GM21528 (cell line): Measurements from ENCODE around the gene ZDHHC13.

Experiments used
- ATAC-seq: cut with Tn5 transposase; IDR thresholded peaks from one replicate; pipeline ENCODE4 v1.9.1; 2021; ENCODE audit warnings: mild to moderate bottlenecking, moderate library complexity; ENCODE audit not compliant: unreplicated experiment, low FRiP score

ZDHHC13 gene, protein sequence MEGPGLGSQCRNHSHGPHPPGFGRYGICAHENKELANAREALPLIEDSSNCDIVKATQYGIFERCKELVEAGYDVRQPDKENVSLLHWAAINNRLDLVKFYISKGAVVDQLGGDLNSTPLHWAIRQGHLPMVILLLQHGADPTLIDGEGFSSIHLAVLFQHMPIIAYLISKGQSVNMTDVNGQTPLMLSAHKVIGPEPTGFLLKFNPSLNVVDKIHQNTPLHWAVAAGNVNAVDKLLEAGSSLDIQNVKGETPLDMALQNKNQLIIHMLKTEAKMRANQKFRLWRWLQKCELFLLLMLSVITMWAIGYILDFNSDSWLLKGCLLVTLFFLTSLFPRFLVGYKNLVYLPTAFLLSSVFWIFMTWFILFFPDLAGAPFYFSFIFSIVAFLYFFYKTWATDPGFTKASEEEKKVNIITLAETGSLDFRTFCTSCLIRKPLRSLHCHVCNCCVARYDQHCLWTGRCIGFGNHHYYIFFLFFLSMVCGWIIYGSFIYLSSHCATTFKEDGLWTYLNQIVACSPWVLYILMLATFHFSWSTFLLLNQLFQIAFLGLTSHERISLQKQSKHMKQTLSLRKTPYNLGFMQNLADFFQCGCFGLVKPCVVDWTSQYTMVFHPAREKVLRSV

DNA sequence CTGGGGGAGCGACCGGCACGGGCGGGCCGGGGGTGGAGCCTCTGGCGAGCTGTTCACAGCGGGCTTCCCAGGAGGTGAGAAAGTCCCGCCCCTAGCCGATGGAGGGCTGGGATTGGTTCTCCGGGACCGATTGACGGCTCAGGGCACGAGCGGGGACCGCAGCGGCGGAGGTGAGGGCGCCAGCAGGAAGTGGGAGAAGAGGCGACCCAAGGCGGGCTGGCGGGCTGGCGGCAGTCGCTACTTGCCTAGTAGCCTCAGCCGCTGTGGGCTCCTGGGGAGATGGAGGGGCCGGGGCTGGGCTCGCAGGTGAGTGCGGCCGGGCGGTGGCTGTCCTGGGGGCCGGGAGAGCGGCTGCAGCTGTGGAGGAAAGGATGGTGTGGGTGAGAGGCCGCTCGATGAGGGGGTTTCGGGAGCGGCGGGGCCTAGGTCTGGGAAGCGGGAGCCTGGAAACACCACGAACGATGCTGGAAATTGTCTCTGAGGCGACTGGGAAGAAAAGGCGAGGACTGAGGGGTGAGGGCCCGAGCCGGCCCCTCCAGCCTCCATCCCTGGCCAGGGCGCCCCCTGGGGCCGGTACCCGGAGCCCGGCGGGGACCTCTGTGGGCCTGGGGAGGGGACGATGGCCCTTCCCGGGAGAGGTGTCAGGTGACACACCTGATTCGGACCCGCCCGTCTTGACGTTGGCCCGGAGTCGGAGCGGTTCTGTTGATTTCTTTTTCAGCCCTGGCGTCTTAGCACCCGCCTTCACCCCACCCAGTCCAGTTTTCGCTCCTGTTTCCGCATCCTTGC is at the start of gene ZDHHC13:
TSS of gene ZDHHC13 (plus strand) at position 198 of the 789 bp plus-strand sequence. CDS start at position 280, 82 bp downstream.
- ATAC-seq: peak; percentile 100

DNA sequence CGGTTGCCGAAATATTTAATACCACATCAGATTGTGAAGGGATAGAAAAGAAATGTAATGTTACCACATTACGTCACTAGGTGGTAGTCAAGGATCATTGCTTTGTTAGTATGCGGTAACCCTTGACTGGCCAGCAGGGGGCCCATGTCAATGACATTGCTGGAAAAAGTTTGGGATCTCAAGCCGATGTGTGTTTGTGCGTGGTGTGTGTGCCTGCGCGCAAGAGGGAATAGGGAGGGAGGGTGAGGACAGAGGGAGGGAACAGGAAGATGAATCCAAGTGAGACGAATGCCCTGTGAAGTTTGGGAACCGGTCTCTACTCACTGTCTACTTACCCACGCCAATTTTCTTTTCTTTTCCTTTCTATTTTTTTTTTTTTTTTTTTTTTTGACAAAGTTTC is 45.7 kb upstream of the ZDHHC13 start:
- peak; percentile 89 for ATAC-seq

DNA sequence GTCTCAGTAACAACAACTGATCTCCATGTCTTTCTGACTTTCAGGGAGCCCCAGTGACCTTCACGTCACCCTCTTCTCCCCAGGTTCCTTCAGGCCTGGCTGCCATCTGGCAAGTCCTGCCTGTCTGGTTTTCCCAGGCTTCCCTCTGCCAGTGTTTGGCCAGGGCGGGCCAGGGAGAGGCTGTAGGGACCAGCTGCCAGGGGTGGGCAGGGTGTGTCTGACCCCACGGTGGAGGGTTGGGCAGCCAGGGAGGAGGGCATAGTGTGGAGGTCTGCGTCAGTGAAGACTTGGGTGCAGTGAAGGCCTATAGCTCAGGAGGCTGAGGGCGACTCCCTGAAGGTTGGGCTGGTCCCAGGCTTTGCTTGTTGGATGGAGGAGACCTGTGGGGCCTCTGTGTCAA is 44.5 kb upstream of the ZDHHC13 start:
- ATAC-seq: no peak

DNA sequence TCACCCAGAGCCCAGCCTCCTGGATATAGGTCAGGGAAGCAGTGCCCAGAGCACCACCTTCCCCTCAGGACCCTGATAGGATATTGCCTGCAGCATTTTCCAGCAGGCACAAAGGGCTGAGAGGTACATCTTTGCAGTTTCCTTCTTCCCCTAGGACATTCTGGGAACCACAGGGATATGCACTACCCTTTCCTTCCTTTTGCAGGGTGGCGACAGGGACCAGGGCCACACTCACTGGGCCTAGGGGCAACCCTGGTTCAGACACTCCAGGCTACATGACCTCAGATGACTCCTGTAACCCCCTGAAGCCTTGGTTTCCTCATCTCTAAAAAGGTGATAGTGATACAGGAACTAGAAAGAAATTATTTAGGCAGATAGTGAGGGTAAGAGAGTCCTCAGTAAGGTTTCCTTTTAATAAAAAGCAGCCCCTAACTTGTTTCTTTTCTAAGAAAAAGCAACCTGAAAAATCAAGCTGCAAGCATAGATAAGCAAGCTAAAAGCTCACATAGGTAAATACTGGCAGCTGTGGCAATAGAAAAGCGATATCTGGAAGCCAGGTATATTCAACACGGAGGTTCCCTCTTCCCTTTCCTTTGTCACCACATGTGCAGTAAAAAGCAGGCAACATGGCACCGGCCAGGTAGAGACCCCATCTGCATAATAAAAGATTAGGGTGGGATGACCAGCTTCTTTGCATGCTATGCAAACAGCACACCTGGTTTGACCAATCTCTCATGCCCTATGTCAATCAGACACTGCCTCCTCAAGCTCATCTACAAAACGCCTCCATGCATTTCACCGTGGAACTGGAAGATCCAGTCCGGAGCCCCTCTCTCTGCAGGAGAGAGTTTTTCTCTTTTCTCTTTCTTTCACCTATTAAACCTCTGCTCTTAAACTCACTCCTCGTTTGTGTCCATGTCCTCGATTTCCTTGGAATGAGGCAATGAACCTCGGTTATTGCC is 43.2 kb upstream of the ZDHHC13 start:
- ATAC-seq: no peak

DNA sequence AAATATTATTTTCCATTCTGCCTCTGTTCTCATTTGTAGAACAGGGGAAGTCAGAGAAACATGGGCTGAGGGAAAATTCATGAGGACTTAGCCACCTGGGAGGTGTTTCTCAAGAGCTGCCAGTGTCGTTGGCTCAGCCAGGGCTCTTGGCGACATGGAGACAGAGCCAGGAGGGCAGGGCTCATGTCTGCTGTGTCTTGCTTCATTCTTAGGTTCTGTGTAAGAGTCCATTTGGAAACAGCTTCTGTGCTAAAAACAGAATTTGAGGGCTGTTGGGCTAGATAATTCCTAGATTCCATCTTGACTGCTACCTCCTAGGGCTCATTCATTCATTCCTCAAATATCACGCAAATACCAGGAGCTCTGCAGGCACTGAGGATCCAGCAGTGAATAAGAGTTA is 41.3 kb upstream of the ZDHHC13 start:
- ATAC-seq: no peak

DNA sequence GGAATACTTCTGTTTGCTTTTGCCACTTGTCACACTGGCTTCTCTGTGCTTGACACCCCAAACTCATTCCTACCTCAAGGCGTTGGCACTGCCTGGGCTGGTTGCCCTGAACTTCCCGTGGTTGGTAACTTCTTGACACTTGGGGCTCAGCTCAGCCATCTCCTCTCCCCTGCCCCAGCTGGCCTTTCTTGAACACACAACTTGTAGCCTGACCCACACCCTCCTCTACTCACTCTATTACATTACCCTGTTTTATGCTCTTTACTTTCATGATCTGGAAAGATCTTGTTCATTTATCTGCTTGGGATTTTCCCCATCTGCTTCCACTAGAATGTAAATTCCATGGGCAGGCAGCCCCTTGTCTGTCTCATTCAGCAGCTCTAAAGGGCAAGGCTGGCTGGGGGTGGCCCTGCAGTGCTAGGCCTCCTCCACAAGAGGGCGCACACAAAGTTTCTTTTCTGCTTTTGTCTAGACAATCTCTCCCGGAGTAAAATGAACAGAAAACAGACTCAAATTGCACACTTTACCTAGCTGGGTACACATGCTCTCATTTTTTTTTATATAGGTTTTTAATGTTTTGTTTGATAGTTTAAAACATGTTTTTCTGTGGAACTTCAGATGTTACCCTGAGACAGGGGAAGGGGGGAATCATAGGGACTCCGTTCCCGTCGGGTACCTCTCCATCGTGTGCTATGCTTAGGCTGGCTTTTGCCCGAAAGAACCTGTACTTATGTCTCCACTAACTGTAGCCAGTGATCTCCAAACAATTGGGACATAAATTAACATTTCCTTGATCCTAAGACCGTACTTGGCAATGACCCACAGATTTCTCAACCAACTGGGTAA is 40.0 kb upstream of the ZDHHC13 start:
- peak; percentile 63 for ATAC-seq

DNA sequence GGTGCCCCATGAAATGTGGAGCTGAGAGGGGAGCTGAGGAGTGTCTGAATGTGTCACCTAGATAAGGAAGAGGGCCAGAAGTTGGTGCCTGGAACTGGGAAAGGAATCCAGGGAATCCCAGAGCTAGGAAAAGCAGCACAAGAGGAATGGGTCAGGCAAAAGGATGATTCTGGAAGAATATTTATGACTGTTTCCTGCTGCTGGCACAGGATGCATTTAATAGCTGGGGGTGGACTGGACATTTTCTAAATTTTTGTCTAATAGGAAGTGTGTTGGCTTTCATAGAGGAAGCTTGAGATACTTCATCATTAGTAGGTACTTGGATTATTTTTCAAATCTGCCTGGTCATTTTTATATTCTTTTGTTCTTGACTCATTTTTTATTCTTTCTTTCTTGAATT is 39.0 kb upstream of the ZDHHC13 start:
- no peak for ATAC-seq

DNA sequence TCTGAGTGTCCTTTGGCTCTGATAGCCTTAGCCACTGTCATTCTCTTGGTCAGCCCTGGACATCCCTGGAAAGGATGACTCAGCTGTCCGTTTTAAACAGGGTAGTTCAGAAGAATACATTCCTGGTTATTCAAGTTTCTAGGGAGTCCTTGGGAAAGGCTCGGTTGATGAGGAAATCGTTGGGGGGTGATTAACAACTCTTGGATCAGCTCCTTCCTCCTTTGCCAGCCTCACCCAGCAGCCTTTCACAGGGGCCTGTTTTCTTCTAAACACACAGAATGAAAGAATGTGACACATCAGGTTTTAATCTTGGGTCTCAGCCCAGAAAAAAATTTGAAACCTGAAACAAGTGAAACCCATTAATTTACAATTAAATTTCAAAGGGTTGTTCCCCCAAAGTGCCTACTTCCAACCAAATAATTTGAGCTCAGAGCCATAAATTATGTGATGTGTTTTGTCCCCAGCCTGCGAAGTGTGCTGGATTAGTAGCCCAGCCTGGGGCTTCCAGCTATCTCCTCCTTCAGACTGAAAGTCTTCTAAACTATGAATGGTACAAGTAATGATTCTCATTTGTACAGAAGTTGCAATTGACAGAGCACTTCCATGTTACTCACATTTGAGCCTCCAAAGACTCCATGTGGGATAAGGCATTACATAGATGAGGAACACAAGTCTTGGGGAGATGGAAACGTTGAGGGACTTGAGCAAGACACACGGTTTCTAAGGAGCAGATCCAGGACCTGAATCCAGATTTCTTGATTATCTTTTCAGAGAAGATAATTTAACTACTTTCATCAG is 37.1 kb upstream of the ZDHHC13 start:
- ATAC-seq: no peak

DNA sequence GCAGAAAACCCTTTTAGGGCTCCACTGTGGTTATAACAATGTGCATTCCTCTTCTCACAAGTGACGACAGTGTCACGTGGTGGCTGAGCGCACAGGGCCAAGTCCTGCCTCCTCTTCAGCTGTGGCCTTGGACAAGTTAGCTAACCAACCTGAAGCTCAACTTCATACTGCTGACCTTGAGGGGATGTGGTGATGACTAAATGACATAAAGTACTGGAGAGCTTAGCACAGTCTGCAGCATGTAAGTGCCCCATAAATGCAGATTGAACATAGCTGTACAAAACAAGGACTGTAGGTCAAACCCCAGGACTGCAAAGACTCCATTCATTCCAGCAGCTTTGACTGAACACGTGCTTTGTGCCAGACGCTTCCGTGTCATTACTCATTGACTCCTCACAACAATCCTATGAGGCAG is 36.4 kb upstream of the ZDHHC13 start:
- ATAC-seq: no peak

DNA sequence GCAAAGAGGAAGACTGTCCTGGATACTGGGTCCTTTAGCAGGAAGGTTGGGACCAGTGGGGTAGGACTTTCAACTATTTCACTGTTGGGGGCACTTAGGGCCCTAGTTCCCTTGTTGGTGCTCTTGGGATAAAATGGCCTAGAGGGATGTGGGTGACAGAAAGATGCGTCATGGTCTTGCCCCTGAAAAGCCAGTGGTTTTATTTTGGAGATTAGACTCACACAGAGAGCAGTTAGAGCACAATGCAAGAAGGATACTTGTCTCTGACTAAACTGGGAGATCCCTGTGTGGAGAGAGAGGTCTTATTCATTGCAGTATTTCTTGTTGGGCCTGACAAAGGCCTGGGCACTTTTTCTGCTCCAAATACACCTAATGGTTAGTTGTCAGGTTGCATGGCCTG is 33.8 kb upstream of the ZDHHC13 start:
- ATAC-seq: no peak

DNA sequence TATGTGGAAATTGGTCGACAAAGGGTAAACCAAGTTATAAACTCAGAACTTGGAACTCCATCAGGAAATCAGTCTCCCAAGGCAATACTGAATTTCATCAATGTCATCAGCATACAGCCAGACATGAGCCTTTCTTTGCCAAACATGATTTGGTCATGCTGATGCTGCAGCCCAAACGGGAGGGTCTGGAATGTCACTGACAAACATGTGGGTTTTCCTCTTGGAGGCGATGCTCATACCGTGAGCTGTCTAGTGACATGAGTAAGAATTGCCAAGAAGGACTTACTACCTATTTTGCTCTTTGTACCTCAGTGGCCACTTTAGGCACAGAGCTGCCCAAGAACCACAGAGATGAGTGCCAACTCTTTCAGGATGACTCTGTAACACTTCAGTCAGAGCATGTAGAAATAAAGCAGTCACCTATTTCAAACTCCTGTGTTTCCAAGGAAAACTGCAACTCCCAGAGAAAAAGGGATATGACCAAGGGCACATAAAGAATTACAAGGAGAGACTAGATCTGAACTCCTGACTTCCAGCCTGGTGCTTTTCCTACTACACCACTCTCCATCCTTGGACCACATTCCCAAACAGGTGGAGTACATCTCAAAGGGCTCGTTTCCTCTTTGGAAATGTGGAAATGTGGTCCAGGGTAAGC is 32.2 kb upstream of the ZDHHC13 start:
- no peak for ATAC-seq

DNA sequence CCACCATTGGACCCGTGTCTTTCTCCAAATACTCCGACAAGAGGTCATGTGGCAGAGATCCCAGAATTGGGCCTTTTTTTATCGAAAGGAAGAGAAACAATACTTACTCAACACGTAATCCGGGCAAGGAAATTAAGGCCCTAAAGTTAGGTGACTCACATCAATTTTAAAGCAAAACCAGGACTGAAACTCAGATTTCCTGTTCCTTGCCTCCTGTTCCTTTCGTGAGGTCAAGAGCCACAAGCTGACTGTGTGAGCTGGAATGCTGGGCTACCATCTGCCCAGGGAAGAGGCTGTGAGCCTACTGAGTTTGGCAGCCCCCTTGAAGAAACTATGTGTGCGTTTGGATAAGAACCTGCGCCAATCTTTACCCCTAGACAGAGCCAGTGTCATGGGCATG is 29.3 kb upstream of the ZDHHC13 start:
- ATAC-seq: no peak

DNA sequence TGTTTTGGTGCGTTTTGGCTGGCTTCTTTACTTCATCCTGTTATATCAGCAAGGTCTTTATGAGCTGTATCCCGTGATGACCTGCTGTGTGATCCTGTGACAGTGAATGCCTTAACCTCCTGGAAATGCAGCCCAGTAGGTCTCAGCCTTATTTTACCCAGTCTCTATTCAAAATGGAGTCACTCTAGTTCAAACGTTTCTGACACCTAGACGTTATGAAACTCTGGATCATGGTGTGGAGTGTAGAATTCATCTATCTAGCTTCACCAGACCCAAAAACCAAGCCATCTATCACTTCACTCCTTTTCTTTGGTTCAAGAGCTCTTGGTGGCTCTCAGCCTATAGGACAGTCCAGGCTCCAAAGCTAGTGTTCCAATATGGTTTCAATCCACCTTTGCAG is 28.2 kb upstream of the ZDHHC13 start:
- ATAC-seq: no peak

DNA sequence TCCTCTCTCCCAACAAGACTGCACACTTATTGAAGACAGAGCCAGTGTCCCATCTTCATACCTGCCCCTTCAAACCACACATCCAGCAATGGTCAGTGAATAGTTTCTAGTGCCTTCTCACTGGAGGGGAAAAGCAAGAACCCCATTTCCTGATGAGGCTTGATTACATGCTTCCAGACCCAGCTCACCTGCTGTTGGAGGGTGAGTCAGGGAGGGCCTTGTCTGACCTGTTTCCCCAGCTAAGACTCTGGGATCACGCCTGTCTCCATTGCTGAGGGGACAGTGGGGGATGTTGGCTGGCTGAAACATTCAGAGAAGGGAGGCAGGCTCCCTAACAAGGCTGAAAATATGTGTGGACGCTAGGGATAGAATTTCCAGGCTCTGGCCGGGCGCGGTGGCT is 27.5 kb upstream of the ZDHHC13 start:
- ATAC-seq: no peak

DNA sequence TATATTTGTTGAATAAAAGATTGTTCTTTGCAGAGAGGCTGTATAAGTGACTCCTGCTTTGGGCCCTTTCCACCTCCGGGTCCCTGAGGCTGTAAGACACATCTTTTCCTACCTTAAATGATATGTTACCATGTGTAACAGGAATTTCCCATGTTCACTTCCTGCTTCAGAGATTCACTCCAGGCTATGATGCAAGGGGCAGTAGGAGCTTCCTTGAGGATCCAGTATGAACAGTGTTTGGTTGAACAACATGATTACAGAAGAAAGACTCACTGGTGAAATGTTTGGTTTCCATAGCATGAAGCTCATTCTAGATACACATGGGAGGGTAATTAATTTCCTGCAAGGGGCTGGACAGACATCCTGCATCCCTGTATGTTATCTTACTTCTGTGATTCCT is 25.6 kb upstream of the ZDHHC13 start:
- ATAC-seq: no peak

DNA sequence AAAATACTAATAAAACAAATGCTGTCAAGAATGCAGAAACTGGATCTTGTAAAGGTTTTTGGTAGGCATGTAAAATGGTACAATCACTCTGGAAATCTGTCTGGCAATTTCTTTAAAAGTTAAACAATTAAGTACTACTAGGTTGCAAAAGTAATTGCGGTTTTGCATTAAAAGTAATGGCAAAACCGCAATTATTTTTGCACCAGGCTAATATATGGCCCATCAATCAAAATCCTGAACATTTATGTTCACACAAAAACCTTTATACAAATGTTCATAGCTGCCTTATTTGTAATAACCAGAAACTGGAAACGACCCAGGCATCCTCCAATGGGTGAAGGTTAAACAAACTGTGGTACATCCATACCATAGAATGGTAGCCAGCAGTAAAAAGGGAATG is 24.6 kb upstream of the ZDHHC13 start:
- ATAC-seq: no peak

DNA sequence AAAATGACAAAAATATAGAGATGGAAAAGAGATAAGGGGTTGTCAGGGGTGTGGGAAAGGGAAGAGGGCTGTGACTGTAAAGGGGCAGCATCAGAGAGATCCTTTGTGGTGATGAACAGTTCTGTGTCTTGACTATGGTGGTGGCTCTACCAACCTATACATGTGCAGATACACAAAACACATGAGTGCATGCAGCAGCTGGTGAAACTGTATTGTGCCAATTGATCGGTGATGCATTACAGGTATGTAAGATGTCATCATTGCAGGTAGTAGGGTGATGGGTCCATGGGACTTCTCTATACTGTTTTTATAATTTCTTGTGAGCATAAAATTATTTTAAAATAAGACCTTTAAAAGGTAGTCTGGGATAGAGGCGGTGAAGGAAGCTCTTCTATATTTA is 24.1 kb upstream of the ZDHHC13 start:
- ATAC-seq: no peak

DNA sequence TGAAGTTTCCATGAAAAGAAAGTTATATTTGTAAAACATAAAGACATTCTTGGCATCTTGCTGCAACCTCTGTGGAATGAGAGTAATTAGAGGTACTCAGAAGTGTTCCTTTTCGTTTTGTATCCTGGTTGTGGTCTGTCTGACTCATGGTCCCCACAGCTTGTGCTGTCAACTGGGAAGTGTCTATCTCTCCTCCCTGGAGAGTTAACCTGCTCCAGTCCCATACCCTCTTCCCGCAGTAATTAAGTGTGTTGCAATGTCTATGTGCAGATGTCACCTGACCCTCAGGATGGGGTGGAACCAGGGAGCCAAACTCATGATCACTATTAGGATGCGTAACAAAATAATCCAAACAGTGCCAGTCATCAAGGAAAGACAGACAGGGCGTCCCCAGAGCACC is 23.0 kb upstream of the ZDHHC13 start:
- ATAC-seq: no peak
